K562 (cell line): Measurements from ENCODE around the gene APOLD1. TPM values are rescaled to one million over a fixed set of nuclear protein-coding genes. Genes with fewer than 3 reads are reported as not detected.

Experiments used
- DACH1 ChIP-seq: fragments of 450-650 bp; IDR thresholded peaks from 2 replicates; pipeline ENCODE4 v1.6.1; 2018; ENCODE audit not compliant: partially characterized antibody
- MBD2 ChIP-seq: sonication (generic); IDR thresholded peaks from 2 replicates; pipeline ENCODE4 v1.6.1; 2016; ENCODE audit warnings: low read depth, borderline replicate concordance
- MYC ChIP-seq, 2 experiments: fragments of 250-450 bp in 1 of 2; sonication (Bioruptor Pico) in 1 of 2; IDR thresholded peaks; 2 replicates each; pipeline versions ENCODE4 v1.5.1 to v1.6.1; 2012 to 2021; ENCODE audit warnings: low read depth in 2 of 2, borderline replicate concordance in 1 of 2, improper control_type of control experiment in 1 of 2, low read length in 1 of 2, mild to moderate bottlenecking in 1 of 2, moderate library complexity in 1 of 2
- NCOA6 ChIP-seq: fragments of 450-650 bp; IDR thresholded peaks from 2 replicates; pipeline ENCODE4 v1.6.1; 2017; ENCODE audit warnings: mild to moderate bottlenecking
- PHF8 ChIP-seq: fragments of 200-600 bp; sonication (generic); IDR thresholded peaks from 2 replicates; pipeline ENCODE4 v1.6.1; 2012; ENCODE audit warnings: mixed run types, mild to moderate bottlenecking, inconsistent platforms, low read length, moderate library complexity, borderline replicate concordance
- PML ChIP-seq: IDR thresholded peaks from 2 replicates; pipeline ENCODE4 v1.6.1; 2012; ENCODE audit warnings: low read length, inconsistent platforms
- POLR3G ChIP-seq: IDR thresholded peaks from 2 replicates; pipeline ENCODE4 v1.6.1; 2011; ENCODE audit not compliant: insufficient read length, insufficient replicate concordance; ENCODE audit errors: extremely low read depth
- RCOR1 ChIP-seq, 2 experiments: IDR thresholded peaks; 2 replicates each; pipeline ENCODE4 v1.6.1; 2012; ENCODE audit warnings: low read depth in 2 of 2, low read length in 2 of 2, borderline replicate concordance in 1 of 2, improper control_type of control experiment in 1 of 2
- SPI1 ChIP-seq: IDR thresholded peaks from 2 replicates; pipeline ENCODE4 v1.6.1; 2011; ENCODE audit warnings: low read depth, low read length, control low read depth, borderline replicate concordance
- polyA plus RNA-seq, 8 experiments: library from polyadenylated mRNA; depleted of rRNA in 4 of 8; stranded (reverse) in 5 of 8; unstranded in 3 of 8; fragments of >200 nt; fragmentation: Nextera tagmentation in 2 of 8; fragmentation: Illumina TruSeq in 1 of 8; extraction: Ambion mirVana in 2 of 8; extraction: Trizol in 1 of 8; gene quantifications; 2 replicates each; pipeline versions ENCODE4 v1.2.1 to v1.2.3, GENCODE V29; 2011 to 2014; ENCODE audit warnings: inconsistent platforms in 1 of 8, missing spikeins in 1 of 8
- total RNA-seq, 7 experiments: library from RNA; depleted of rRNA in 6 of 7; stranded (reverse); fragments of >200 nt in 6 of 7; fragmentation: Illumina TruSeq in 2 of 7; extraction: Trizol in 2 of 7; gene quantifications; 2 replicates each; pipeline versions ENCODE4 v1.2.1 to v1.2.3, GENCODE V29; 2011 to 2021; ENCODE audit warnings: low replicate concordance in 1 of 7
- TF ChIP-seq, protein P1 (sequence below): fragments of 250-450 bp; sonication (Bioruptor Pico); IDR thresholded peaks from 2 replicates; pipeline ENCODE4 v1.8.0; 2022; ENCODE audit warnings: moderate library complexity, mild to moderate bottlenecking, inconsistent platforms
- TF ChIP-seq, protein P2 (sequence below): IDR thresholded peaks from 2 replicates; pipeline ENCODE4 v1.6.1; 2012; ENCODE audit warnings: low read depth, low read length, improper control_type of control experiment, borderline replicate concordance
- TF ChIP-seq, protein P3 (sequence below): fragments of 450-650 bp; IDR thresholded peaks from 2 replicates; pipeline ENCODE4 v1.6.1; 2018; ENCODE audit not compliant: partially characterized antibody
- TF ChIP-seq, protein P4 (sequence below): sonication (generic); formaldehyde crosslinking; IDR thresholded peaks from 2 replicates; pipeline ENCODE4 v1.8.0; 2022; ENCODE audit warnings: mild to moderate bottlenecking, missing genetic modification reagents

The APOLD1 gene
- total and polyA plus RNA-seq, 9 of the 15 experiments (the other 6 are each of a cell fraction or from before 2014, with no cell fraction given), result 0.28 to 1.1 (median 0.61) TPM

DNA sequence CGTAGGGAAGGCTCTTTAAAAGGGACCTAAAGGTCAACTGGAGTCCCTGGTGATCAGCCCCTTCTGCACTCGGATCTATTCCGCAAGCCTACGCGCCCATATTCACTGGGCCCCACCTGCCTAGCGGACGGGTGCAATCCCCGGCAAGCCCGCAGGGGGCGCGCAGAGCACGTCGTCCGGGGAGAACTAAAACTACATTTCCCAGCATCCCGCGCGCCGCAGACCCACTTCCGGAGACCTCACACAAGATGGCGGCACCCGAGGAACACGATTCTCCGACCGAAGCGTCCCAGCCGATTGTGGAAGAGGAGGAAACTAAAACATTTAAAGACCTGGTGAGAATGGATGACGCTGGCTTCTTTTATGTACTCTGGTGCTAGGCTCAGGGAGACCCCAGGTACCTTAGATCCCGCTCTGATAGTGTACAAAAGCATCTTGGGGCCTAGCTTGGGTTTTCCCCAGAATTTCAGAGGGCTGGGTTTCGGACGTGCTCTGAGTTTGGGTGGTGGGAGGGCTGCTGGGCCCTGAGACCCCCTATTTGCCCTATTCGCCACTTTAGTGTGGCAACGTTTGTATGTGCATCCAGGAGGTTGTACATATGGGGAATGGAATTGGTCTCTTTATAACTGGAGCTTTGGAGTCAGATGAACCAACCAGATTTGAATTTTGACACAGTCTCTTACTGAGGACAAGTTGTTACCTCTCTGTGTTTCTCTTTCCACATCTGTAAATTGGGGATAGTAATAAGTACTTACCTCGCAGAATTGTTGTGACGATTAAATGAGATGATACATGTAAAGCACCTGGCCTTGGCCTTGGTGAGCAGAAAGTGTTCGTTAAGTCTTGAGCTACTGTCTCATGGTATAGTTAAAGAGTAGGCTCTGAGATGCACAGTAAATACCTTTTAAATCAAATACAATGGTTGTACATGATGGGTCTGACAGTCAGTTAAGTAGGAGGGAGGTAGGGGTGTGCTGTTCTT lies 28.0 kb downstream of the APOLD1 start, which contains the start of gene DDX47 (continued):
- TF ChIP-seq NCOA6, result no peak
- TF ChIP-seq PML, result peak; percentile 21; the same call in 1 of the 2 replicates
- no peak for TF ChIP-seq RCOR1 (IDR thresholded peaks at IDR 0.05; ENCODE audit: borderline replicate concordance in 1 of 2, low read depth in 2 of 2, low read length in 2 of 2)
- TF ChIP-seq POLR3G, result no peak
- TF ChIP-seq MYC (IDR thresholded peaks at IDR 0.05; ENCODE audit: low read depth, low read length), result peak; percentile 50; the same call in 1 of the 2 replicates
- no peak for TF ChIP-seq MYC (CRISPR knock-in tag; IDR thresholded peaks at IDR 0.05; ENCODE audit: borderline replicate concordance, low read depth)
- TF ChIP-seq, protein P1, sequence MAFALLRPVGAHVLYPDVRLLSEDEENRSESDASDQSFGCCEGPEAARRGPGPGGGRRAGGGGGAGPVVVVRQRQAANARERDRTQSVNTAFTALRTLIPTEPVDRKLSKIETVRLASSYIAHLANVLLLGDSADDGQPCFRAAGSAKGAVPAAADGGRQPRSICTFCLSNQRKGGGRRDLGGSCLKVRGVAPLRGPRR (CRISPR knock-in tag), result no peak
- TF ChIP-seq SPI1, result no peak
- TF ChIP-seq PHF8, result peak; percentile 56; the same call in 1 of the 2 replicates
- TF ChIP-seq, protein P2, sequence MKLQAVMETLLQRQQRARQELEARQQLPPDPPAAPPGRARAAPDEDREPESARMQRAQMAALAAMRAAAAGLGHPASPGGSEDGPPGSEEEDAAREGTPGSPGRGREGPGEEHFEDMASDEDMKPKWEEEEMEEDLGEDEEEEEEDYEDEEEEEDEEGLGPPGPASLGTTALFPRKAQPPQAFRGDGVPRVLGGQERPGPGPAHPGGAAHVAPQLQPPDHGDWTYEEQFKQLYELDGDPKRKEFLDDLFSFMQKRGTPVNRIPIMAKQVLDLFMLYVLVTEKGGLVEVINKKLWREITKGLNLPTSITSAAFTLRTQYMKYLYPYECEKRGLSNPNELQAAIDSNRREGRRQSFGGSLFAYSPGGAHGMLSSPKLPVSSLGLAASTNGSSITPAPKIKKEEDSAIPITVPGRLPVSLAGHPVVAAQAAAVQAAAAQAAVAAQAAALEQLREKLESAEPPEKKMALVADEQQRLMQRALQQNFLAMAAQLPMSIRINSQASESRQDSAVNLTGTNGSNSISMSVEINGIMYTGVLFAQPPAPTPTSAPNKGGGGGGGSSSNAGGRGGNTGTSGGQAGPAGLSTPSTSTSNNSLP, result peak; percentile 35; the same call in 1 of the 2 replicates
- TF ChIP-seq, protein P3, sequence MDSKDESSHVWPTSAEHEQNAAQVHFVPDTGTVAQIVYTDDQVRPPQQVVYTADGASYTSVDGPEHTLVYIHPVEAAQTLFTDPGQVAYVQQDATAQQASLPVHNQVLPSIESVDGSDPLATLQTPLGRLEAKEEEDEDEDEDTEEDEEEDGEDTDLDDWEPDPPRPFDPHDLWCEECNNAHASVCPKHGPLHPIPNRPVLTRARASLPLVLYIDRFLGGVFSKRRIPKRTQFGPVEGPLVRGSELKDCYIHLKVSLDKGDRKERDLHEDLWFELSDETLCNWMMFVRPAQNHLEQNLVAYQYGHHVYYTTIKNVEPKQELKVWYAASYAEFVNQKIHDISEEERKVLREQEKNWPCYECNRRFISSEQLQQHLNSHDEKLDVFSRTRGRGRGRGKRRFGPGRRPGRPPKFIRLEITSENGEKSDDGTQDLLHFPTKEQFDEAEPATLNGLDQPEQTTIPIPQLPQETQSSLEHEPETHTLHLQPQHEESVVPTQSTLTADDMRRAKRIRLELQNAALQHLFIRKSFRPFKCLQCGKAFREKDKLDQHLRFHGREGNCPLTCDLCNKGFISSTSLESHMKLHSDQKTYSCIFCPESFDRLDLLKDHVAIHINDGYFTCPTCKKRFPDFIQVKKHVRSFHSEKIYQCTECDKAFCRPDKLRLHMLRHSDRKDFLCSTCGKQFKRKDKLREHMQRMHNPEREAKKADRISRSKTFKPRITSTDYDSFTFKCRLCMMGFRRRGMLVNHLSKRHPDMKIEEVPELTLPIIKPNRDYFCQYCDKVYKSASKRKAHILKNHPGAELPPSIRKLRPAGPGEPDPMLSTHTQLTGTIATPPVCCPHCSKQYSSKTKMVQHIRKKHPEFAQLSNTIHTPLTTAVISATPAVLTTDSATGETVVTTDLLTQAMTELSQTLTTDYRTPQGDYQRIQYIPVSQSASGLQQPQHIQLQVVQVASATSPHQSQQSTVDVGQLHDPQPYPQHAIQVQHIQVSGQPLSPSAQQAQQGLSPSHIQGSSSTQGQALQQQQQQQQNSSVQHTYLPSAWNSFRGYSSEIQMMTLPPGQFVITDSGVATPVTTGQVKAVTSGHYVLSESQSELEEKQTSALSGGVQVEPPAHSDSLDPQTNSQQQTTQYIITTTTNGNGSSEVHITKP, result peak; percentile 2
- TF ChIP-seq, protein P4, sequence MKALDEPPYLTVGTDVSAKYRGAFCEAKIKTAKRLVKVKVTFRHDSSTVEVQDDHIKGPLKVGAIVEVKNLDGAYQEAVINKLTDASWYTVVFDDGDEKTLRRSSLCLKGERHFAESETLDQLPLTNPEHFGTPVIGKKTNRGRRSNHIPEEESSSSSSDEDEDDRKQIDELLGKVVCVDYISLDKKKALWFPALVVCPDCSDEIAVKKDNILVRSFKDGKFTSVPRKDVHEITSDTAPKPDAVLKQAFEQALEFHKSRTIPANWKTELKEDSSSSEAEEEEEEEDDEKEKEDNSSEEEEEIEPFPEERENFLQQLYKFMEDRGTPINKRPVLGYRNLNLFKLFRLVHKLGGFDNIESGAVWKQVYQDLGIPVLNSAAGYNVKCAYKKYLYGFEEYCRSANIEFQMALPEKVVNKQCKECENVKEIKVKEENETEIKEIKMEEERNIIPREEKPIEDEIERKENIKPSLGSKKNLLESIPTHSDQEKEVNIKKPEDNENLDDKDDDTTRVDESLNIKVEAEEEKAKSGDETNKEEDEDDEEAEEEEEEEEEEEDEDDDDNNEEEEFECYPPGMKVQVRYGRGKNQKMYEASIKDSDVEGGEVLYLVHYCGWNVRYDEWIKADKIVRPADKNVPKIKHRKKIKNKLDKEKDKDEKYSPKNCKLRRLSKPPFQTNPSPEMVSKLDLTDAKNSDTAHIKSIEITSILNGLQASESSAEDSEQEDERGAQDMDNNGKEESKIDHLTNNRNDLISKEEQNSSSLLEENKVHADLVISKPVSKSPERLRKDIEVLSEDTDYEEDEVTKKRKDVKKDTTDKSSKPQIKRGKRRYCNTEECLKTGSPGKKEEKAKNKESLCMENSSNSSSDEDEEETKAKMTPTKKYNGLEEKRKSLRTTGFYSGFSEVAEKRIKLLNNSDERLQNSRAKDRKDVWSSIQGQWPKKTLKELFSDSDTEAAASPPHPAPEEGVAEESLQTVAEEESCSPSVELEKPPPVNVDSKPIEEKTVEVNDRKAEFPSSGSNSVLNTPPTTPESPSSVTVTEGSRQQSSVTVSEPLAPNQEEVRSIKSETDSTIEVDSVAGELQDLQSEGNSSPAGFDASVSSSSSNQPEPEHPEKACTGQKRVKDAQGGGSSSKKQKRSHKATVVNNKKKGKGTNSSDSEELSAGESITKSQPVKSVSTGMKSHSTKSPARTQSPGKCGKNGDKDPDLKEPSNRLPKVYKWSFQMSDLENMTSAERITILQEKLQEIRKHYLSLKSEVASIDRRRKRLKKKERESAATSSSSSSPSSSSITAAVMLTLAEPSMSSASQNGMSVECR (CRISPR knock-in tag), result peak; percentile 91
- TF ChIP-seq DACH1, result no peak
- TF ChIP-seq MBD2, result peak; percentile 55
